ES-I3 (cell line): ENCODE results near the gene VEZT.

Experiments used
- H3K36me3 ChIP-seq: 2 replicates; pipeline ENCODE4 v1.6.1; 2013; ENCODE audit warnings: mild to moderate bottlenecking, low read length, control low read depth, moderate library complexity; ENCODE audit not compliant: insufficient read depth
- H3K4me1 ChIP-seq: 2 replicates; pipeline ENCODE4 v1.6.1; 2013; ENCODE audit warnings: mild to moderate bottlenecking, control low read depth, low read length; ENCODE audit not compliant: insufficient read depth
- H3K9ac ChIP-seq: 2 replicates; pipeline ENCODE4 v1.6.1; 2013; ENCODE audit warnings: low read depth, mild to moderate bottlenecking, low read length, moderate library complexity
- H3K9me3 ChIP-seq: 2 replicates; pipeline ENCODE4 v1.6.1; 2013; ENCODE audit warnings: mild to moderate bottlenecking, low read length, moderate library complexity; ENCODE audit not compliant: control insufficient read depth, insufficient read depth

VEZT gene

DNA sequence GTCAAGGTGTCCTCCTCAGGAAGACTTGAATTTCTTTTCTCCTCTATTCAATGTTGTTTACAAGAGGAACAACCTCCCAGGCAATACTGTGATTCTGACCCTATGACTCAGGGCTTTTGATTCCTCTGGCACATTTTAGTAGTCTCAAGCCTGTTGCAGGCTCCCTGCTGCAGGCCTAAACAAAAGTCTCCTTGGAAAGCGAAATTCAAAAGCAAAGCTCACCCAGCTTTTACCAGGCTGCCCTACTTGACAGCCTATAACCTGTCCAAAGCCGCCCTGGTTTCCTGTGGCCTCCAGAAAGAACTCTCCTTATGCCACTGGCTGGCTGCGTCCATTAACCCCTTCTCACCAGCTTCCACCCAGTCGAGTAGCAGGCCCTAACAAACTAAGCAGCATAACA lies 11.9 kb upstream of the VEZT start:
- Histone ChIP-seq H3K36me3 (peaks cover 6% of the 10 kb centered on the region), H3K9ac (peak overlapping the region; percentile 17; the same call in 1 of the 2 replicates), H3K4me1 (peaks cover 76% of the 10 kb centered on the region), H3K9me3 (no peaks in the 10 kb centered on the region)

- H3K36me3 ChIP-seq: peaks cover 6% of the 10 kb centered on the region
- peaks cover 70% of the 10 kb centered on the region for H3K4me1 ChIP-seq
- no peak overlapping the region for H3K9ac ChIP-seq
- no peaks in the 10 kb centered on the region for H3K9me3 ChIP-seq
These were observed 10.7 kb upstream of the VEZT start for GRCh38 chr12:95206916-95207315.

GRCh38 chr12:95207407-95207806 lies 10.2 kb upstream of the VEZT start:
- no peak overlapping the region for H3K9ac ChIP-seq
- peaks cover 6% of the 10 kb centered on the region for H3K36me3 ChIP-seq
- H3K9me3 ChIP-seq: no peaks in the 10 kb centered on the region
- peaks cover 69% of the 10 kb centered on the region for H3K4me1 ChIP-seq

- H3K36me3 ChIP-seq: peaks cover 6% of the 10 kb centered on the region
- H3K4me1 ChIP-seq: peaks cover 58% of the 10 kb centered on the region
- no peak overlapping the region for H3K9ac ChIP-seq
- H3K9me3 ChIP-seq: no peaks in the 10 kb centered on the region
These were observed 8.9 kb upstream of the VEZT start for GRCh38 chr12:95208678-95209077.

DNA sequence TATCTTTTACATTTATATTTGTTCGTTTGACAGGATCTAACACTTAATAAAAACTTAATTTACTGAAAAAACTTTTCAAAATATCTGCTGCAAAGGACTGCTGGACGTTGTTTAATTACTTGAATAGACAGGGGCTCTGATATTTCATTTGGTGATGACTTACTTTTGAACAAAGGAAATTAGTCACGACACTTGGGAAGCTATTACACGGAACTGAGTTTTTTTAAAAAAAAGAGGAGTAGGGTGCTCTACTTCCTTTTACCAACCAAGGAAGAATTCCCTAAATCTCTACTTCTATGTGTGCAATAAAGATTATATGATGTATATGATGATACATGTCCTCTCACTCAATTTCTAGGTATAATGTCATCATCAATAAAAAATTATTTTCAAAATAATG lies 5.0 kb upstream of the VEZT start:
- H3K36me3 ChIP-seq: peaks cover 6% of the 10 kb centered on the region
- peaks cover 38% of the 10 kb centered on the region for H3K4me1 ChIP-seq
- H3K9me3 ChIP-seq: no peaks in the 10 kb centered on the region
- no peak overlapping the region for H3K9ac ChIP-seq

GRCh38 chr12:95213119-95213518 lies 4.5 kb upstream of the VEZT start:
- Histone ChIP-seq H3K36me3 (peaks cover 6% of the 10 kb centered on the region), H3K4me1 (peaks cover 33% of the 10 kb centered on the region), H3K9ac (no peak overlapping the region), H3K9me3 (no peaks in the 10 kb centered on the region)

GRCh38 chr12:95213928-95214327 lies 3.7 kb upstream of the VEZT start:
- Histone ChIP-seq H3K9me3 (no peaks in the 10 kb centered on the region), H3K4me1 (peaks cover 25% of the 10 kb centered on the region), H3K9ac (no peak overlapping the region), H3K36me3 (peaks cover 6% of the 10 kb centered on the region)

GRCh38 chr12:95214466-95214865 lies 3.1 kb upstream of the VEZT start:
- Histone ChIP-seq H3K4me1 (peaks cover 20% of the 10 kb centered on the region), H3K9me3 (no peaks in the 10 kb centered on the region), H3K9ac (no peak overlapping the region), H3K36me3 (peaks cover 6% of the 10 kb centered on the region)

DNA sequence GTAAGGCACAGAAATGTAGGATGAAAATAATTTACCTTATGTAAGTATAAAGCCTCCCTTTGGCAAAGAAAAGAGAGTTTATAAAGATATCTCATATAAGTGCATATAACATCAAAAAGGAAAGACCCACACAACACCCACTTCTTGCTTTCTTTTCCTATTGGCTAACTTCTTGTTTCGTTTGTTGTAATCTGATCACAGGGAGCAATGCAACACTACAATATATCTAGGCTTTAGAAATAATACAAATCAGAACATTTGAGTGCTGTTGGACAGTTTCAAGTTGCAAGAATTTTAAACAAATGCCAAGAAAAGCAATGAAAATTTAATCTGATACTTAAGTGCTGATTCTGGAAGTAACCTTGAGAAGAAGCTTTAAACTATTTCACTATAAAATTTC lies 1.7 kb upstream of the VEZT start:
- Histone ChIP-seq H3K4me1 (peaks cover 10% of the 10 kb centered on the region; the same call in 1 of the 2 replicates), H3K36me3 (no peaks in the 10 kb centered on the region), H3K9ac (peak overlapping the region; percentile 77), H3K9me3 (no peaks in the 10 kb centered on the region)

GRCh38 chr12:95216711-95217376 lies 763 bp upstream of the VEZT start:
- peaks cover 12% of the 10 kb centered on the region; the same call in 1 of the 2 replicates for H3K4me1 ChIP-seq
- H3K9ac ChIP-seq: peak overlapping the region; percentile 77
- no peaks in the 10 kb centered on the region for H3K9me3 ChIP-seq
- no peaks in the 10 kb centered on the region for H3K36me3 ChIP-seq

- no peaks in the 10 kb centered on the region for H3K36me3 ChIP-seq
- no peaks in the 10 kb centered on the region for H3K9me3 ChIP-seq
- H3K4me1 ChIP-seq: peaks cover 12% of the 10 kb centered on the region; the same call in 1 of the 2 replicates
- peak overlapping the region; percentile 73 for H3K9ac ChIP-seq
These were observed 835 bp downstream of the VEZT start for GRCh38 chr12:95218150-95219133.

DNA sequence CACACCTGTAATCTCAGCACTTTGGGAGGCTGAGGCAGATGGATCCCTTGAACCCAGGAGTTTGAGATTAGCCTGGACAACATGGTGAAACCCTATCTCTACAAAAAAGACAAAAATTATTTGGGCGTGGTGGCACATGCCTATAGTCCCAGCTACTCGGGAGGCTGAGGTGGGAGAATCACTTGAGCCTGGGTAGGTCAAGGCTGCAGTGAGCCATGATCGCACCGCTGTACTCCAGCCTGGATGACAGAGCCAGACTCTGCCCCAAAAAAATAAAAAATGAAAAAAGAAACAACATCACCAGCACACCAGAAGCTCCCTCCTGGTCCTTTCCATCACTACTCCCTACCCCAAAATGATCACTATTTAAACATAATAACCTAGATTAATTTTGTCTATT lies 2.6 kb downstream of the VEZT start:
- no peak overlapping the region for H3K9ac ChIP-seq
- peaks cover 4% of the 10 kb centered on the region; the same call in 1 of the 2 replicates for H3K4me1 ChIP-seq
- no peaks in the 10 kb centered on the region for H3K9me3 ChIP-seq
- H3K36me3 ChIP-seq: no peaks in the 10 kb centered on the region

- Histone ChIP-seq H3K9ac (no peak overlapping the region), H3K36me3 (no peaks in the 10 kb centered on the region), H3K4me1 (peaks cover 4% of the 10 kb centered on the region; the same call in 1 of the 2 replicates), H3K9me3 (no peaks in the 10 kb centered on the region)
These were observed 3.1 kb downstream of the VEZT start for GRCh38 chr12:95220726-95221125.

DNA sequence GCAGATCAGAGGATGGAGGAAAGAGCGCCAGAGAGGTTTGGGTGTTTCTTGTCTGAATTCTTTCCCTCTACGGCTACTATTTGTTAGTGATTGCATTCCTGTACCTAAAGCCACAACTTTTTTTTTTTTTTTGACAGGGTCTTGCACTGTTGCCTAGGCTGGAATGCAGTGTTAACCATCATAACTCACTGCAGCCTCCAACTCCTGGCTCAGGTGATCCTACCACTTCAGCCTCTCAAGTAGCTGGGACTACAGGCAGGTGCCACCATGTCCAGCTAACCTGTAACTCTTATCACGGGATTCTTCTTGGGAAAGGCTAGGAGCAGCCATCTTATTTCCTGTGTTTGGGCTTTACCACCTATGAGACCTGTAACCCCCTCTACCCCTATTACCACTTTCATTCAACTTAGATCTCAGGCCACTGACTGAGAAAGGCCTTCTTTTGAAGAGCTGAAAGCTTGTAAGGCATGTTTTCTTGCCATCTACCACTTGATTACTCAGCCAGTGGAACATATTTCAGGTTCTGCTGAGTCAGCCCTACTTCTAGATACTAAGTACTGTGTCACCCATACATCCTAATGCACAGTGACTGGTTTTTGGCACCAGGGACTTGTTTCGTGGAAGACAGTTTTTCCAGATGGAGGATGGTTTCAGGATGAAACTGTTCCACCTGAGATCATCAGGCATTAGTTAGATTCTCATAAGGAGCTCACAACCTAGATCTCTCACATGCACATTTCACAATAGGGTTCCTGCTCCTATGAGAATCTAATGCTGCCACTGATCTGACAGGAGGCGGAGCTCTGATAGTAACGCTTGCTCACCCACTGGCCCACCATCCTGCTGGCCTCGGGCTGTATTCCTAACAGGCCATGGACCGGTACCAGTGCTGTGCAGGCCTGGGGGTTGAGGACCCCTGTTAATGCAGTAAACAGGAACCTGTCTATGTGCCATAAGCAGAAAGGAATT lies 6.9 kb downstream of the VEZT start:
- Histone ChIP-seq H3K9me3 (no peaks in the 10 kb centered on the region), H3K4me1 (peaks cover 5% of the 10 kb centered on the region; the same call in 1 of the 2 replicates), H3K36me3 (no peaks in the 10 kb centered on the region), H3K9ac (no peak overlapping the region)
